Nephron (organoid): ENCODE data around the gene UNC5C.

Source experiments
- H3K27ac Mint-ChIP-seq, 3 experiments: 2 replicates each; pipeline ENCODE4 v1.8.0; 2020; ENCODE audit warnings: mixed read lengths in 3 of 3, mild to moderate bottlenecking in 2 of 3, moderate library complexity in 1 of 3
- H3K27me3 Mint-ChIP-seq: 2 replicates; pipeline ENCODE4 v1.8.0; 2021; ENCODE audit warnings: low read depth, mild to moderate bottlenecking, moderate library complexity, mixed read lengths
- H3K36me3 Mint-ChIP-seq: 2 replicates; pipeline ENCODE4 v1.8.0; 2020; ENCODE audit warnings: low read depth, mixed read lengths
- H3K4me1 Mint-ChIP-seq: 2 replicates; pipeline ENCODE4 v1.8.0; 2020; ENCODE audit warnings: mixed read lengths
- H3K4me3 Mint-ChIP-seq, 3 experiments: 2 replicates each; pipeline ENCODE4 v1.8.0; 2020; ENCODE audit warnings: mild to moderate bottlenecking in 3 of 3, mixed read lengths in 3 of 3, moderate library complexity in 2 of 3
- H3K9me3 Mint-ChIP-seq: 2 replicates; pipeline ENCODE4 v1.8.0; 2020; ENCODE audit warnings: mixed read lengths
- CTCF ChIP-seq, 3 experiments: fragments of 200-600 bp; sonication (generic); IDR thresholded peaks; one replicate each; pipeline ENCODE4 v1.5.0; 2021; ENCODE audit warnings: antibody characterized with exemption in 3 of 3; ENCODE audit not compliant: unreplicated experiment in 3 of 3

UNC5C gene

GRCh38 chr4:95296052-95296451 is 252.7 kb downstream of the UNC5C start:
- no peak overlapping the region for H3K4me3 Mint-ChIP-seq
- no peaks in the 10 kb centered on the region for H3K4me1 Mint-ChIP-seq
- peaks cover 9% of the 10 kb centered on the region for H3K9me3 Mint-ChIP-seq
- TF ChIP-seq CTCF (IDR thresholded peaks at IDR 0.05; ENCODE audit: unreplicated experiment in 3 of 3): no peak
- no peak overlapping the region for H3K27ac Mint-ChIP-seq
- no peaks in the 10 kb centered on the region for H3K27me3 Mint-ChIP-seq
- peaks cover 36% of the 10 kb centered on the region for H3K36me3 Mint-ChIP-seq

GRCh38 chr4:95295157-95295556 is 253.6 kb downstream of the UNC5C start:
- Mint-ChIP-seq H3K4me3 (no peak overlapping the region), H3K9me3 (peaks cover 7% of the 10 kb centered on the region), H3K4me1 (no peaks in the 10 kb centered on the region), H3K36me3 (peaks cover 29% of the 10 kb centered on the region), H3K27me3 (no peaks in the 10 kb centered on the region), H3K27ac (no peak overlapping the region)
- TF ChIP-seq CTCF (IDR thresholded peaks at IDR 0.05; ENCODE audit: unreplicated experiment in 3 of 3): no peak

GRCh38 chr4:95294321-95294720 is 254.5 kb downstream of the UNC5C start:
- TF ChIP-seq CTCF (IDR thresholded peaks at IDR 0.05; ENCODE audit: unreplicated experiment in 3 of 3): no peak
- Mint-ChIP-seq H3K4me1 (no peaks in the 10 kb centered on the region), H3K9me3 (peaks cover under 1% of the 10 kb centered on the region), H3K36me3 (peaks cover 22% of the 10 kb centered on the region), H3K27ac (no peak overlapping the region), H3K27me3 (no peaks in the 10 kb centered on the region), H3K4me3 (no peak overlapping the region)

GRCh38 chr4:95293014-95293413 is 255.8 kb downstream of the UNC5C start:
- Mint-ChIP-seq H3K36me3 (peaks cover 16% of the 10 kb centered on the region), H3K9me3 (peaks cover 2% of the 10 kb centered on the region), H3K4me3 (no peak overlapping the region), H3K27ac (no peak overlapping the region), H3K27me3 (no peaks in the 10 kb centered on the region), H3K4me1 (no peaks in the 10 kb centered on the region)
- TF ChIP-seq CTCF (IDR thresholded peaks at IDR 0.05; ENCODE audit: unreplicated experiment in 3 of 3): no peak

GRCh38 chr4:95290702-95291101 is 258.1 kb downstream of the UNC5C start:
- H3K27ac Mint-ChIP-seq: peak overlapping the region in 1 of 3 experiments; percentile 9
- no peaks in the 10 kb centered on the region for H3K4me1 Mint-ChIP-seq
- peaks cover 9% of the 10 kb centered on the region for H3K36me3 Mint-ChIP-seq
- H3K4me3 Mint-ChIP-seq: no peak overlapping the region
- H3K27me3 Mint-ChIP-seq: no peaks in the 10 kb centered on the region
- H3K9me3 Mint-ChIP-seq: peaks cover 2% of the 10 kb centered on the region
- TF ChIP-seq CTCF (IDR thresholded peaks at IDR 0.05; ENCODE audit: unreplicated experiment in 3 of 3): no peak

- Mint-ChIP-seq H3K27ac (no peak overlapping the region), H3K4me3 (no peak overlapping the region), H3K36me3 (peaks cover 9% of the 10 kb centered on the region), H3K4me1 (no peaks in the 10 kb centered on the region), H3K27me3 (no peaks in the 10 kb centered on the region), H3K9me3 (peaks cover 2% of the 10 kb centered on the region)
- no peak for TF ChIP-seq CTCF (IDR thresholded peaks at IDR 0.05; ENCODE audit: unreplicated experiment in 3 of 3)
Measured at GRCh38 chr4:95289028-95289634, 259.6 kb downstream of the UNC5C start.
